Activated CD8-positive, alpha-beta memory T cell treated with anti-CD3 and anti-CD28 coated beads for 24 hours (primary cell): ENCODE data around the gene BLOC1S6.

Experiments
- DNase-seq: peaks from one replicate; pipeline ENCODE4 v3.0.0-alpha.2; 2020

BLOC1S6 gene

DNA sequence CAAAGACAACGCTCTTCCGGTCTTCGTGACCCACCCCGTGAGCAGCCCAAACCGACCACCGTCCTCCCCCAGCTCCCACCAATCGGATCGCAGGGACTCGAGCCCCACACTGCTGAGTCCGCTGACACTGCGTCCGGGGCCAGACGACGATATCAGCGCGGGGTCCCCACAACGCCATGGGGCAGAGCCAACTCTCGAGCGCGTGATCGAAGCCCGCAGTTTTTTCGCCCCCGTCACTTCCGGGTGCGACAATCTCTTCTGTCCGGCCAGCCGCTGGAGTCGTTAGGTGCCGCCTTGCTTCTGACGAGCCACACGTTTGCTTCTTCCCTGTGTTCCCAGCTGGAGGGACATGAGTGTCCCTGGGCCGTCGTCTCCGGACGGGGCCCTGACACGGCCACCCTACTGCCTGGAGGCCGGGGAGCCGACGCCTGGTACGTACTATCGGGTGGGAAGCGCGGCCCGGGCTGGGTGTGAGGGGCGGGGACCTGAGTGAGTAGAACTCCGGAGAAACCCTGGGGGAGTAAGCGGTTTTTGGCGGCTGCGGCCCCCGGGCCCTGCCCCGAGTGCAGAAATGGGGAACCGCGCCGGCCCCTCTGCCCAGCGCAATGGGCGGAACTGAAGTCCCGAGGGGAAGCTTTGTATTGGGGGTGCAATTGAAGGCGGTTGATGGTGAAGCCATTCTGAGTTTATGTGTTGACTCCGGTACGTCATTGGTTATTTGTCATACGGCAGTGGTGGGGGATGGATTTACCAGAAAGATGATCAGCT, at the start of gene BLOC1S6:
BLOC1S6 (plus strand) TSS at position 285 of the 768 bp plus-strand sequence; CDS start at position 350, 65 bp downstream.
- DNase-seq = peak; percentile 97

DNA sequence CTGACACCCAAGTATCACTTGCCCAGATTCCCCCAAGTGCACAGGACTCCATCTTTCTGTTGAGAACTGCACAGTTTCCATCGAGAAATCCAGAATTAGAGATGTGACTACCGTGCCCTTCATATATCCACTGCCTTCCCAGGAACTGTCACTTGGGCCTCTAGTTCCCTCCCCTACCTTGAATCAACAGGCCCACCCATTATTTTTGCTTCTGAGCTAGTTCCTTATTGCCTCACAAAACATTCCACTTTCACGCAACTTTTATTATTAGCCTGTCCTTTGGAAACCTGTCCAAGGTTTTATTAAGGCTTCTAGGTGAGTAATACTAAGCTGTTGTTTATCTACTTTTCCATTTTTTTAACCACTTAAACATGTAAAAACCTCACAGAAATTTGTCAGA, 47.5 kb upstream of the BLOC1S6 start:
- DNase-seq = no peak

- DNase-seq = no peak
These were observed 46.6 kb upstream of the BLOC1S6 start for GRCh38 chr15:45540531-45540930.

- no peak for DNase-seq
These were observed 44.1 kb upstream of the BLOC1S6 start for GRCh38 chr15:45543051-45543450.

DNA sequence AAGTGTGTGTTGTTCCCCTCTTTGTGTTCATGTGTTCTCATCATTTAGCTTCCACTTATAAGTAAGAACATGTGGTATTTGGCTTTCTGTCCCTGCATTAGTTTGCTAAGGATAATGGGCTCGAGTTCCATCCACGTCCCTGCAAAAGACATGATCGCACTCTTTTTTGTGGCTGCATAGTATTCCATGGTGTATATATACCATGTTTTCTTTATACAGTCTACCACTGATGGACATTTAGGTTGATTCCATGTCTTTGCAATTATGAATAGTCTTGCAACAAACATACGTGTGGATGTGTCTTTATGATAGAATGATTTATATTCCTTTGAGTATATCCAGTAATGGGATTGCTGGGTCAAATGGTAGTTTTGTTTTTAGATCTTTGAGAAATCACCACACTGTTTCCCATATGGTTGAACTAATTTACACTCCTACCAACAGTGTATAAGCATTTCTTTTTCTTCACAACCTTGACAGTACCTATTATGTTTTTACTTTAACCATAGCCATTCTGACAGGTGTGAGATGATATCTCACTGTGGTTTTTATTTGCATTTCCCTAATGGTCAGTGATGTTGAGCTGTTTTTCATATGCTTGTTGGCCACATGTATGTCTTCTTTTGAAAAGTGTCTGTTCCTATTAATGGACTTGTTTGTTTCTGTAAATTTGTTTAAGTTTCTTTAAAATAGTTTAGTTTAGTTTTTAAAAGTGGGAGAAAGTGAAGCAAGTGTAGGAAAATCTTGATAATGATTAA, 42.7 kb upstream of the BLOC1S6 start:
- DNase-seq = no peak

GRCh38 chr15:45546789-45547188, 40.4 kb upstream of the BLOC1S6 start:
- DNase-seq = no peak

- DNase-seq = no peak
These were observed 38.2 kb upstream of the BLOC1S6 start for GRCh38 chr15:45548753-45549520.

DNA sequence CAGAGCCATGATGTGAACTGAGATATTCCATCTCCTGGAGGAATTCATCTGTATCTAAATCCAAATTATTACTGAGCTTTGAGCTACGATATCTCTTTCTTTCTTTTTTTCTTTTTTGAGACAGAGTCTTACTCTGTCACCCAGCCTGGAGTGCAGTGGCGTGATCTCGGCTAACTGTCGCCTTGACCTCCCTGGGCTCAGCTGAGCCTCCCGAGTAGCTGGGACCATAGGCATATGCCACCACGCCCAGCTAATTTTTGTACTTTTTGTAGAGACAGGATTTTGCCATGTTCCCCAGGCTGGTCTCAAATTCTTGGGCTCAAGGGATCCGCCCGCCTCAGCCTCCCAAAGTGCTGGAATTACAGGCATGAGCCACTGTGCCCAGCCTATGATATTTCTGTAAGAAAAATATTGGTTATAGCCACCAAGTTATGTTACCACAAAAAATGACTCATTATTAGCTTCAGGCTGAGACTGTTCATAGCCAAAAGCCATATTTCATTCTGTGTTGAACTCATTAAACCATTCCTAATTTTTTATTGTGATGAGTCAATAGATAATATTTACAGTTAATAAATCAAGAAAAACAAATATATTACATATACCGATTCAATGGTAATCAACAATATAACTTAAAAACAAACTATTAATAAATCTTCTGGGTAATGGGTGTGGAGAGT, 37.5 kb upstream of the BLOC1S6 start:
- no peak for DNase-seq

DNA sequence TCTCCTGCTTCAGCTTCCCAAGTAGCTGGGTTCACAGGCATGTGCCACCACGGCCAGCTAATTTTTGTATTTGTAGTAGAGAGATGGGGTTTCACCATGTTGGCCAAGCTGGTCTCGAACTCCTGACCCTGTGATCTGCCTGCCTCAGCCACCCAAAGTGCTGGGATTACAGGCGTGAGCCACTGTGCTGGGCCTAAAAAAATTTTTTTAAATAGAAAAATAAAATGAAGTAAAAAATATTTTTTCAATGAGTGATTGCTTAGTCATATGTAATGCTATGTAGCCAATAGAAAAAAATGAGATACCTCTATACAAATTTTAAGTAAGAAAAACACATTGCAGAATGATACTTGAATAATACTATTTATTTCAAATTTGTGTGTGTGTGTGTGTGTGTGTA, 36.7 kb upstream of the BLOC1S6 start:
- DNase-seq = no peak

DNA sequence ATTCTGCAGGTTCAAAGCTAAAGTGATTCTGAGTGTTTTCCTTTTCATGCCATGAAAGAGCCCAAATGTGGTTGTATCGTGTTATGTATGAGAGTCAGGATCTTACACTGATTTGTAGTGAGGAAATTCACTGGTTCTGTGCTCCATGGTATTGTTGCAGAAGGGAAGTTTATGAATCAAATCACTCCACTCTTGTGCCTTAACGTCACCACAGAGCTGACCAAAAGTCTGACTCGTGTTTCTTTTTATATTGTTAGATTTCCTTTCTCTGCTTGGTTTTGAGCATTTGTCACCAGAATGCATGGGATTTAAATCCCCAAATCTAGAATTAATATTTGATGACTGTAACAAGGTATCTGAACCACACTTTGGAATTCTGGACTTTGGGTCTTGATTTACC, 35.5 kb upstream of the BLOC1S6 start:
- no peak for DNase-seq

- DNase-seq = no peak
These were observed 31.1 kb upstream of the BLOC1S6 start for GRCh38 chr15:45555934-45556608.

DNA sequence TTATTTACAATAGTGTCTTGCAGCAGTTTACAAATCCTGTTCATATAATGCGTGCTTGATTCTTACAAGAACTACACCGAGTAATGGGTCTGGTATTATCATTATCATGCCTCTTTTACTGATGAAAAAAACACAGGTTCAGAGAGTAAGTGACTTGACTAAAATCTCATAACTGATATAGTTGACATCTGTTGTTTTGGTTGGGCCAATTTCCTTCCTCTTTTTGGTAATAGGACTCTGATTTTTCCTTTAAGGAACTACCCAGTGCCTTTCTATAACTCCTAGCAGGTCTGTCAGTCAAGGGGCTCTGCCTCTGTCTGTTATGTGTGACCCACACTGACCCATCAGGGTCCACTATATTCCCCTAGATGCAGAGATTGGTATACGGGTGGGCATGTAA, 14.6 kb upstream of the BLOC1S6 start:
- no peak for DNase-seq

DNA sequence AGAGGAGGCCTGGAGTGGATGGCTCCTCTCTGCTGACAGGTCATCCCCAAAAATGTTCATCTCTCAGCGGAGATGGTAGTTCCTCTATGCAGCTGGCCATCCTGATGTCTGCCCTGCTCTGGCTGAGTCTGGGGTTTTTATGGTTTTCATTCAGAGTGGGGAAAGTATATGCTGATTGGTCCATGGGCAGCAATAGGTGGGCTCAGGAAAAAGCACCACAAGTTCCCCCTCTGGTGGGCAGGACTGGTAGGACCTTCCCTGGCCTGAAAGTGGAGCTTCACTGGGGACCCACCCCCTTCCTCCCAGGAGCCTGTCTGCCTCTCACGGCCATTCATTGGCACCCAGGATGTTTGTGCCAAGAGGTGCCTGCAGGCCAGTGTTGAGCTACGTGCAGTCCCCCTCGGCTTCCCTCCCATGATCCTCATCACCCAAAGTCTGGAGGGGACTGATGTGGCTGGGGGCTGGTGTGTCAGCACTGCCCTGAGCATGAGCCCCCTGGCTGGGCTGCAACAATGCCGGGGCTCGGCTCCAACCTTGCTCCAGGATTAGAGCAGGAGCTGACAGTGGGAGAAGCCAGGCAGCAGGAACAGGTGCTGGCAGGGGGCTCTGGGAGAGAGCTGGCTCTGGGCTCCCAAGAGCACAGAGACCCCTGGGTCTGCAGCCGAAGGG, 13.1 kb upstream of the BLOC1S6 start:
- DNase-seq = no peak

GRCh38 chr15:45581919-45582318, 5.3 kb upstream of the BLOC1S6 start:
- DNase-seq = no peak

- peak; percentile 52 for DNase-seq
These were observed 3.2 kb upstream of the BLOC1S6 start for GRCh38 chr15:45583731-45584639.

DNA sequence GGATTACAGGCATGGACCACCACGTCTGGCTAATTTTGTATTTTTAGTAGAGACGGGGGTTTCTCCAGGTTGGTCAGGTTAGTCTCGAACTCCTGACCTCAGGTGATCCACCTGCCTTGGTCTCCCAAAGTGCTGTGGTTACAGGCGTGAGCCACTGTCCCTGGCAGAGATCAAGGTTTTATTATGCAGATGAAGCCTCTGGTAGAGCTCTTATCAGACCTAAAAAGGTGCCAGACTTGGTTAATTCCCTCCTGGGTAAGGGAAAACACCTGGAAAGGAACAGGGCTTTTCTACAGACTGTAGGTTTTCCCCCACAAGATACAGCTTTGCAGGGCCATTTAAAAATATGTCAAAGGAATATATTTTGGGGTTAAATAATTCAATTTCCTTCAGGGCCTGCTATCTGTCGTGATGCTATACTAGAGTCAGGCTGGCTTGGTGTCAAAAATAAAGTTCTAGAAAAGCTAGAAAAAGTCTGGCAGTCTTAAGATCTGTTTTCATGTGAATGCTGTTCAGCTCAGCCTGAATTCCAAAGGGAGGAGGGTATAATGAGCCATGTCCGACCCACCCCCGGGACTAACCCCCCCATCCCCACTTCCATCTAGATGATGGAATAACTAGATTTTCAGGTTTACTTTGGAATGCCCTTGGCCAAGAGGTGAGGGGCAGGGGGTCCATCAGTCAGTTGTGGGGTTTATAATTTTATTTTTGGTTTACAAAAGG, 1.9 kb upstream of the BLOC1S6 start:
- DNase-seq = no peak

DNA sequence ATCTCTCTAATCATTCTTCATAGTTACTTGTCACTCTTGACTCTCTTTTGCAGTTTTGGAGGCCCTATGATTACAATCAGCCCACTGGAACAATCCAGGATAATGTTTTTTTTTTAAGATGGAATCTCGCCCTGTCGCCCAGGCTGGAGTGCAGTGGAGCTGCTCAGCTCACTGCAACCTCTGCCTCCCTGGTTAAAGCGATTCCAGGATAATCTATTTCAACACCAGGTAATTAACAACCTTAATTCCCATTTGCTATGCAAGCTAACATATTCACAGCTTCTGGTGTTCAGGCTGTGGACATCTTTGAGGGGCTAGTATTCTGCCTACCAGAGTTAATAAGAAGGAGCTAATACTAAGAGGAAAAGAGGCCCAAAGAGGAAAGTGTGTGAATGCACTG, 1.1 kb upstream of the BLOC1S6 start:
- no peak for DNase-seq

- no peak for DNase-seq
These were observed 531 bp upstream of the BLOC1S6 start for GRCh38 chr15:45586601-45587094.

GRCh38 chr15:45587863-45588170, 638 bp downstream of the BLOC1S6 start:
- no peak for DNase-seq
